GM21529 (cell line): ENCODE data around the gene EIF5A.

ENCODE experiments used
- ATAC-seq: cut with Tn5 transposase; IDR thresholded peaks from one replicate; pipeline ENCODE4 v1.9.1; 2021; ENCODE audit not compliant: unreplicated experiment

Gene EIF5A

DNA sequence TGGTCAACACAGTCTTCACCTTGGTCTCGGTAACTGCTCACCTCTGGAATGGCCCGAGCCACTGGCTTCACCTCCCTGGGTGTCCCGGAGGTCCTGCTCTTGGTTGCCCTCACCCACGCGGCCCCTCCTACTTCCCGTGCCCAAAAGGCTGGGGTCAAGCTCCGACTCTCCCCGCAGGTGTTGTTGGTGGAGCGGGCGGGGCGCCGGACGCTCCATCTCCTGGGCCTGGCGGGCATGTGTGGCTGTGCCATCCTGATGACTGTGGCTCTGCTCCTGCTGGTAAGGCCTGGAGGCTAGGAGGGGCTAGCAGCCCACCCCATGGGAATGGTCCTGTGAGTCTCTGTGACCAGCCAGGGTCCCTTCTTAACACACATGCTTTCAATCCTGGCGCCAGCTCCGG is 22.5 kb upstream of the EIF5A start:
- no peak for ATAC-seq

DNA sequence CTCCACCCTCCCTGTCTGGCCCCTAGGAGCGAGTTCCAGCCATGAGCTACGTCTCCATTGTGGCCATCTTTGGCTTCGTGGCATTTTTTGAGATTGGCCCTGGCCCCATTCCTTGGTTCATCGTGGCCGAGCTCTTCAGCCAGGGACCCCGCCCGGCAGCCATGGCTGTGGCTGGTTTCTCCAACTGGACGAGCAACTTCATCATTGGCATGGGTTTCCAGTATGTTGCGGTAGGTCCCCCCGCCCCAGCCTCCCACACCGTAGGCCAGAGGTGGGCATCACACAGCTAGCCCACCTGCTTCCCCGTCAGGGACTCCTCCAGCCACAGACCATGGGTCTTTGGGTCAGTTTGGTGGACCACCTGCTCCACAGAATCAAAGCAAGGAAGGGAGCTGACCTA is 21.7 kb upstream of the EIF5A start:
- no peak for ATAC-seq

DNA sequence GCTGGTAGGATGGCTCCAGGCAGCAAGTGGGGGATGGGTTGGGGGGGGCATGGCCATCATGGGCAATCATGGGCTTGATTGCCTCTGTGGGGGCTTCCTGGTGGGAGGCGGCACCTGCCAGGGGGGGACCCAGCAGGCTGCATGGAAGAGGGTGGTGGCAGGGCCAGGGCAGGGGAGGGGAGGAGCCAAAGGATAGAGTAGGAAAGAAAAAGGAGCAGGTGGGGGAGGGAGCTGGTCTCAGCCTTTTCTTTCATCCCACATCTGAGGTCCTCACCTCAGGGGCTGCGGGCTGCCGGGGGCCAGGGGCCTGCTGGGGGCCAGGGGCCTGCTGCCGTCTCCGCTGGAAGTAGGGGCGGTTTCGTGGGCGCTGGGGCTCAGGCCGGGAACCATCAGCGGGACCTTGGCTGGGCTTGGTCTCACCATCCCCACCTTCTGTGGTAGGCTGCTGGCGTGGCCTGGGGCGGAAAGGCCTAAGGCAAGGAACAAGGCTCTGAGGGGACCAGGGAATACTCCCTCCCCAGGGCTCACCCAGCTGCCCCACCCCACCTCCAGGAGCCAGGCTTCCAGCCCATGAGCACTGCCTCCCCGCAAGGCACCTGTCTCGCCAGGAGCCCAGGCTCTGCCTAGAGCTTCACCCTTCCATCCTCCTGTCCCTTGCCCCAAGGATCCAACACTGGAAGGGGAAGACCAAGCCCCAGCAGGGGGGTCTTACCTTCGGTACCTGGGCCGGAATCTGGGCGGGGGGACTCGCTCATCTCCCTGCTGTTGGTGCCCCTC is 18.0 kb upstream of the EIF5A start:
- no peak for ATAC-seq

DNA sequence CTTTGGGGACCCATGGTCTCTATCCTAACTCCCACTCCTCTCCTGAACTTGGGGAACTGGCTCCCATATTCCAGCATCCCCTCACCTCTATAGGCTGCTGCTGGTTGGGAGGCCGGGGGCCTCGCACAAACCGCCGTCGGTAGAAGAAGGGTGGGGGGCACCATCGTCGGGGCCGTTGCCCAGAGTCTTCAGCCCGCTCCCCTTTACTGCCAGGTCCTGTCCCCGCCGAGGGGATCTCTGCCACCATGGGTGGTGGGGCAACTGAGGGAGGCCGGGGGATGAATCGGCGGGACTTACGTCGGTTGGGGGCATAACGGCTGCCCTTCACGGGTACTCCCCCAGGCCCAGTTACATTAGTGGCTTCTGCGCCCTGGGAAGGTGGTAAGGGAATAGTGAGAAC is 17.3 kb upstream of the EIF5A start:
- no peak for ATAC-seq

DNA sequence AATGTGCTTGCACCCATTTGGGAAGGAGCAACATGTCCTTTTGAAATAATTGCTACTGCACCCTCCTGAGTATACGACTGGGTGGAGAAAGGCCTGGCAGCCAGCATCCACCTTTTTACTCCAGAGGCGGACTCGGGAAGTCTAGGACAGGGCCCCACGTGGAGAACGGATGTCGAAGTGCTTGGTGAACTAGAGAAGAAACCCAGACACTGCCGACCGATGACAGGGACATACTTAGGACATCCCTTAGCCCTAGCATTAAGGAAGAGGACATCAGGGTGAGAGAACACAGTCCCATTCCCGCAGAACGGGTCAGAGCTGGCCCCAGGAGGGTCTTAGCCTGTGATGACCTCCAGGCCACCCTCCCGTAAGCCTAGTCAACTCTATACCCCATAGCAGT is 16.7 kb upstream of the EIF5A start:
- ATAC-seq: no peak

DNA sequence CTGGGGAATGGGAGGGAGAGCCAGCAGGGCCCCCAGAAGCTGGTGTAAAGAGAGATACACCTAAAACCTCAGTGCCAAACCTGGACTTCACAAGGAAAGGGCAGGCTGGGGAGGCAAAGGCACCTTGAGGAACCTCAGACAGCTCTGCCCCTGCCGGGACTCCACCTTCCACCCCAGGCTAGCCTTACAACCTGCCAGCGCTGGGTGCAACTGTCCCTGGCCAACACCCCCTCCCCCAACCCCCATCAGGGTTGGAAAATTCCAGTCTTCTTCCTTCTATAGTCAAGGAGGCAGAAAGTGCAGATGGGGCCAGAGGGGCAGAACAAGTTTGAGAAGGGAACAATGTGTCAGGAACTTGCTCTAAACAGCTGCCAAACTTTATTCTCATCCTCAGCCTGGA is 15.2 kb upstream of the EIF5A start:
- ATAC-seq: no peak

DNA sequence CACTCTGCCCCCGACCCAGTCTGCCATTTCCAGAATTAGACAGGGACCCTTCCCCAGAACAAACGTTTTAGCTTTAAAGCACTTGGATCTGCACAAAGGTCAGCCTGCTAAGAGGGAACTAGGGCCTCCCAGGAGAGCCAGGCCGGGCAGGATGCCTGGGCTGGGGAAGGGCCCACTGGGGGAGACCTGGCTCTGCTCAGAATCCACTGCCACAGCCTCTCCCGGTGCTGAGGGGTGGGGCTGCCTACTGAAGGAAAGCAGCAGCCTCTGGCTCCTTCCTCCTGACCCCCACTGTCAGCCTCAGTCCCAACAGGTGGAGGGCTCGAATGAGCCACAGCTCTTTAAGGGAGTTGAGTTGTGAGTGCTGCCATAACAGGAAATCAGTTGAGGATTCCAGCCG is 14.7 kb upstream of the EIF5A start:
- ATAC-seq: no peak

DNA sequence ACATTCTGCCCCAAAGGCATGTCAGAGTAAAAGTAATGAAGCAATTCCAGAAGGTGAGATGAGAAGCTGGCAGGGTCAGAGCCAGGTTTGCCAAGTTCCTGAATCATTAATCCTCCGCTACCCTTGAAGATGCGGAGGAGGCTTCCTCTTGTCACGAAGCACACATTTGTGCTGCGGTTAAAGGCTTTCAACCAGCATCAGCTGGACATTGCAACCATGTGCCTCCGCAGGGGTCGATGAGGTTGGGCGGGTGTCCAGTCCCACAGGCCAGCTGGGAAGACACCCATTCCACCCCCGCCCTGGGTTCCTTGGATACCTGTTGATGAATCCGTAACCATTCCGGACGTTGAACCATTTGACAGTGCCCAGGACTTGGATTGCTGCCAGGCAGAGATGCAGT is 14.3 kb upstream of the EIF5A start:
- ATAC-seq: no peak

DNA sequence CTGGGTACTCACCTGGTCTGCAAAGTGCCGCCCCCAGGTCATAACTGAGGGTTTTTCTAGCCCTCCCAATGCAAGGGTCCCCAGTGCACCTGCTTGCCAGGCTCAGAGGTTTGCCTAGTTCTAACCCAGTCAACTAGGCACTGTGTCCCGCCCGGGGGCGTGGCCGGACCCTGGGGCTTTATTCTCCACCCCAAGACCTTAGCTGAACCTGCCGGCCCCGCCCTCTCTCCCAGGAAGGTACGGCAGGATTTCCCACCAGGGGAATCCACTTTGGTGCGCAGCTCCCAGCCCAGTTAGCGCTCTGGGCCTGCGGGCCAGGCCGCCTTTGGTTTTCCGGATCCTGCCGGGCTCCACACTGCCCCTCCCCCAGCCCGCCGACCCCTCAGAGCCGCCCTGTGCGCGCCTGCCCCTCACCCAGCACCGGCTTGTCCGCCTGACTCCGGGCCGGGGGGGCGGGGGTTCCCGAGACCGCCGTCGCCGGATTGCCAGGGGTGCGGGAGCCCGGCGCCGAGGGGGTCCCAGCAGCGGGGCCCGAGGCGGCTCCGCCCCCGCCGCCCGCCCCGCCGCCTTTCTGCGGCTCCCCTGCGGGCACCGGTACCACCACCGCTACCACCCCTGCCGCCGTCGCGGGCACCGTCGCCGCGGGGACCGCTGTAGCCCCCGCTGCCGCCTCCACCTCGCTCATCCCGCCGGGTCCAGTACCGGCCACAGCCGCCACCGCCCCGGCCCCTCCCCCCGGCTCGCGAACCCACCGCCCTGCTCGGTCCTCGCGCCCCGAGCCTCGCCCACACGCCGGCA is 13.4 kb upstream of the EIF5A start:
- no peak for ATAC-seq

DNA sequence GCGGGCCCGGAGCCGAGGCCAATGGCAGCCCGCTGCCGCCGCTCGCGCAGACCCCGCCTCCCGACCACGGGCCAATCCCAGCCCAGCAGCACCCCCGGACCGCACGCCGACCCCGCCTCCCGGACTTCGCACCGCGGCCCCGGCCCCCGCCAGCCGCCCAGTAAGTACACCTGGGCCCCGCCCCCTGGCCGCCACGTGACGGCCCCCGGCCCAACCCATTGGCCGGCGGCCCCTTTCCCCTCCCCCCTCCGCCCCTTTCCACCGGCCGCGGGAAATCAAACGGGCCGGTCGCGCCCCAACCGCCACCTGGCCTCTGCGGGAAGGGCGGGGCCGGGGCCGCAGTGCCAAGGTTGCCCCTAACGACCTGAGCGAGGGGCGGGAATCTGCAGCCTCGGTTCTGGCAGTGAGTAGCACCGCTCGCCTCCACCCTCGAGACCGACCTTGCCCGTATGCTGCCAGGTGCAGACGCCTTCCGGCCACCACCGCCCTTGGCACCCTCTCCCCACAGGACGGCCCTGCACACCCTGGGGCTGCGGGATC is 12.7 kb upstream of the EIF5A start, which contains the start of gene YBX2:
Gene YBX2 (minus strand): TSS at position 26 of the 540 bp plus-strand sequence. CDS start 139 bp downstream, outside the sequence.
- no peak for ATAC-seq

DNA sequence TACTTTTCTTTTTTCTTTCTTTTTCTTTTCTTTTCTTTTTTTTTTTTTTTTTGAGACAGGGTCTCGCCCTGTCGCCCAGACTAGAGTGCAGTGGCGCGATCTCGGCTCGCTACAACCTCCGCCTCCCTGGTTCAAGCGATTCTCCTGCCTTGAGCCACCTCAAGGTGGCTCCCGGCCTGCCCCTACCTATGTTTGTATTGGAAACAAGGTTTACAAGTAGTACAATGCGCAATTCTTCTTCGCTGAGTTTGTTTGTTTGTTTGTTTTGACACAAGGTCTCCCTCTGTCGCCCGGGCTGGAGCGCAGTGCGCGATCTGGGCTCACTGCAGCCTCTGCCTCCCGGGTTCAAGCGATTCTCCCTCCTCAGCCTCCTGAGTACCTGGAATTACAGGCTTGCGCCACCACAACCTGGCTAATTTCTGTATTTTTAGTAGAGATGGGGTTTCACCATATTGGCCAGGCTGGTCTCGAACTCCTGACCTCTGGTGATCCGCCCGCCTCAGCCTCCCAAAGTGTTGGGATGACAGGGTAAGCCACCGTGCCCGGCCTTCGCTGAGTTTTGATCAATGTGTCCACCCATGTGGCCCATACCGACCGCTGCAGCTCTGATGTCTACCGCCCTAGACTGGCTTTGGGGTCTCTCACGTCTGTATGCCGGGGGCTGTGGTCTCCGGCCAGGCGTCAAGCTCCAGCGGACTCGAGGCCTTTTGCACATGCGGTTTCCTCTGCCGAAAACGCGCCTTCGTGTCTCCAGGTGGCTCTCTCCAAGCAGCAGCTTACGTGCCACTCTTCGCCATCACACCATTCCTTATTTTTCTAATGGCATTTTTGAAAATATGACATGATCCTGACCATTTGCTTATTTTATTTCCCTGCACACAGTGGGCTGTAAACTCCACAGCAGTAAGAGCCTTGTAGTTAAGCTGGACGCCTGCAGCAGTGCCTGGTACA is 11.9 kb upstream of the EIF5A start:
- ATAC-seq: no peak

DNA sequence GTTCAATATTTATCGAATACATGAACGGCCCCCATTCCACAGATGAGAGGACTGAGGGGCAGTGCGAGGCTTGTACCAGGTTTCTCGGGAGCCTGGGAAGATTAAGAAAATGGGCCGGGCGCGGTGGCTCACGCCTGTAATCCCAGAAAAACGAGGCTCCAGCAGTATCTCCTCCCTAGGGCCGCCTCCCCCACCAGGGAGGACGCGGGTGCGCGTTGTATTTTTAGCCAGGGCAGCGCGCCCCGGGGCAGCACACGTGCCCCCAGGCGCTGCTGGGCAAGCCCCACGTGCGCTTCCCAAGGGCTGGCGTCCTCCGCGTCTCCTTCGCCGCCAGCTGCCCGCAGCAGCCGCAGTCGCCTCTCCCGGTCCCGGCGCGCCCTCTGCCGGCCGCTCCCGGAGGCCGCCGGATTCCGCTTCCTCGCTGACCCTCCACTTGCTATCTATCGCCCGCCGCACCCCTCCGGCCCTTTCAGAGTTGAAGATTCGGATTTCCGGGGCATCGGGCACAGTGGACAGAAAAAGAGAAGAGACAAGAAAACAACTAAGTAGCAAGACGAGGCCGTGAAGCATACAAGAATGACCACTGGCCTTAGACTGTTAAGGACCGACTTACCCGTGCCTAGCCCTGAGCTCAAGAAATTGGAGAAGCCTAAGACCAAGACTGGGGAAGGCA is 11.1 kb upstream of the EIF5A start:
- no peak for ATAC-seq

DNA sequence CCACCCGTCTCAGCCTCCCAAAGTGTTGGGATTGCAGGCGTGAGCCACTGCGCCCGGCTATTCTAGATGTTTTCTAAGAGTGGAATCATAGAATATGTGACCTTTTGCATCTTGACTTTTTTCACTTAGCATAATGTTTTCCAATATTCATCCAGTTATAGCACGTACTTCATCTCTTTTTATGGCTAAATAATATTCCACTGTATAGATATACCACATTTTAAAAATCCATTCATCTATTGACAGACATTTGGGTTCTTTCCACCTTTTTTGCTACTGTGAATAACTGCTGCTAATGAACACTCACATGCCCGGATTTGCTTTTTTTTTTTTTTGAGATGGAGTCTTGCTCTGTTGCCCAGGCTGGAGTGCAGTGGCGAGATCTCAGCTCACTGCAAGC is 3.2 kb upstream of the EIF5A start:
- ATAC-seq: no peak

DNA sequence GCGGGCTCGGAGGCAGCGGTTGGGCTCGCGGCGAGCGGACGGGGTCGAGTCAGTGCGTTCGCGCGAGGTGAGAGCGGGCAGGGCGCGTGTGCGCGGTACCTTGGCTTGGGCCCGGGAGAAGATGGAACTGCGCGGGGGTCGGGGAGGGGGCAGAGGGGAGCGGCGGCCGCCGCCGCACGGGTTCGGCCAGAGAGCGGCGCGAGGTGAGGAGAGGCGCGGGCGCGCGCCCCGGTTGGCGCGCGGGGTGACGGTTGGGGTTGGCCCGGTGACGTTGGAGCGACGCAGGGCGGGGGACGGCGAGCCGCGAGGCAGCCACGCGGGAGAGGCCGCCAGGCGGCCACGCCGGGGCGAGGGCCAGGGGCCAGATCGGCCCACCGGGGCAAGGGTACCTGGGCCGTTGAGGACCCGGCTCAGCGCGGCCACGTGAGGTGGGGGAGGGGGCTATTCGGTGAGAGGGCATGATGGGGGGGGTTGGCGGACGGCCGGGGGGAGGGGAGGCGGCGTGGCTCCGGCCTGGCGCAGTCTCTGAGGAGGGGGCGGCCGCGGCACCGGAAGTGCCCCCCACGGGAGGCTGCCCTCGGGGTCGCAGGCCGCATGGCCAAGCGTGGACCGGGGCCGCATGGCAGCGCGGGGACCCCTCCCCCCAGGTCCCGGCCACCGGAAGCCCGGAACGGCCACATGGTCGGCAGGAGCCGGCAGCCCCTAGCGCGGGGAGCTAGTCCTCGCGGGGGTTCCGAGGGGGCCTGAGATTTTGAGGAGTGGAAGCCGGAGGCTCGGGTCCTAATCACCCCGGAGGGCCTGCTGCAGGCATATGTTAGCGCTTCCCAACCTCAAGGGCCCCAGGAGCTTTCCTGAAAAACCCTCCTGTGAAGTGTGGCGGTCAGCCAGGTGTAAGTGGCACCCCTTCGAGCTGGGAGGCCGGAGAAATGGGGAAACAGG is 527 bp downstream of the EIF5A start:
- peak; percentile 7 for ATAC-seq

DNA sequence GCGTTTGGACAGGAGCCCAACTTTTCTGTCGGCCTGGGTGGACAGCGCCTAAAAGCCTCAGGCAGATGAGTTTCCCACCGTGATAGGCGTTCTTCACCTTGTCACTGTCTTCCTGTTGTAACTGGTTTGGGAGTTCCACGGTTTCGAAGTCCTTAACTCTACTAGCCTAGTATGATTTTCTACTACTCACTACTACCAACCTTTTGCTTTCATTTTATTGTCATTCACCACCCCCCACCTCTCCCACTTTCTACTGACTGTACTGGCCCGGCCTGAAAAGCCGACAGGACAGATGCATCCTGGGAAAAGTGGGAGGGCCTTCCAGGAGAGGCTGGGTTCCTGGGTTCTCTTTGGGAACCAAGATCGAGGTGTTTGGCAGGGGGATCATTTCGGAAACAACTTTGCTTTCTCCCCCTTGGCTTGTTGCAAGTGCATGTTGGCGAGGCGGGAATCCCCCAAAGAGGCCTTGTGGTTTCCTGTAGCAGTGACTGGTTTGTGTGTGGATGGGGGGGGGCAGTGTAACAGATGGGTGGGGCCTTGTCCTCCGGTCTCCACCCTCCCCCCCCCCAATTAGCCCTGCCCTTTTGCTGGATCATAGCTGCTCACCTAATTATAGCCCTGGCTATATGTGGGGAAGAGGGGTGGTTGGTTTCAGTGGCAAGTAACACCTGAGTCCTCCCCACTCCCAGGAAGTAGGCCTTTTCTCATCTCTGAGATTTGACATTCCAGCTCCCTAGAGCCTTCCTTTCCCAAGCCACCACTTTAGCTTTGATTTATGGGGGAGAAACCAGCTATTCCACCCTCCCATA is 1.4 kb downstream of the EIF5A start:
- no peak for ATAC-seq

DNA sequence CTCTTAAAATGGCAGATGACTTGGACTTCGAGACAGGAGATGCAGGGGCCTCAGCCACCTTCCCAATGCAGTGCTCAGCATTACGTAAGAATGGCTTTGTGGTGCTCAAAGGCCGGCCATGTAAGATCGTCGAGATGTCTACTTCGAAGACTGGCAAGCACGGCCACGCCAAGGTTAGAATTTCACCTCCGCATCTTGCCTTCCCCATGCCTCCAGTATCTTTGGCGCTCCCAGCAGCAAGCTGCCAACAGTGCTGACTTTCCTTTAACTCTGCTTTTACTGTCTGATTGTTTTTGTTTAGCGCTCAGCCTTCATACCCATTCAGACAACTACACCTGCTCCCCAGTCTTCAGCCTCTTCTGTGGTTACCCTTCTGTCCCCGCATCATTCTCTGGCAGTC is 2.2 kb downstream of the EIF5A start:
- ATAC-seq: no peak

DNA sequence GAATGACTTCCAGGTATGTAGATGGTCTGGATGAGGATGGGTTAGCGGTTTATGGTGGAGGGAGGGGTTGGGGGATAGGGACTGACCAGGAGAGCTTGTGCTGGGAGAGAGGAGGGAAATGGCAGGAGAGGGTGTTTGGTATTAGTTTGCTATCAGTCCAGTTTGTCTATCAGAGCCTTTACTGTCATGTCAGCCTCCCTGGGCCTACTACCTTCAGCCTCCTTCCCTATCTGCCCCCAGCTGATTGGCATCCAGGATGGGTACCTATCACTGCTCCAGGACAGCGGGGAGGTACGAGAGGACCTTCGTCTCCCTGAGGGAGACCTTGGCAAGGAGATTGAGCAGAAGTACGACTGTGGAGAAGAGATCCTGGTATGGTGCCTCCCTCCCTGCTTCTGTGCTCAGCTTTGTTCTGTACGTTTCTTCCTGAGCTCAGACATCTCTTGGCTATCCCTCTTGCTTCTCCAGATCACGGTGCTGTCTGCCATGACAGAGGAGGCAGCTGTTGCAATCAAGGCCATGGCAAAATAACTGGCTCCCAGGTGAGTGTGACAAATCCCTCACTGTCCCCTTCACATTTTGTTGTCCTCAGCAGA is 3.8 kb downstream of the EIF5A start:
- ATAC-seq: no peak

DNA sequence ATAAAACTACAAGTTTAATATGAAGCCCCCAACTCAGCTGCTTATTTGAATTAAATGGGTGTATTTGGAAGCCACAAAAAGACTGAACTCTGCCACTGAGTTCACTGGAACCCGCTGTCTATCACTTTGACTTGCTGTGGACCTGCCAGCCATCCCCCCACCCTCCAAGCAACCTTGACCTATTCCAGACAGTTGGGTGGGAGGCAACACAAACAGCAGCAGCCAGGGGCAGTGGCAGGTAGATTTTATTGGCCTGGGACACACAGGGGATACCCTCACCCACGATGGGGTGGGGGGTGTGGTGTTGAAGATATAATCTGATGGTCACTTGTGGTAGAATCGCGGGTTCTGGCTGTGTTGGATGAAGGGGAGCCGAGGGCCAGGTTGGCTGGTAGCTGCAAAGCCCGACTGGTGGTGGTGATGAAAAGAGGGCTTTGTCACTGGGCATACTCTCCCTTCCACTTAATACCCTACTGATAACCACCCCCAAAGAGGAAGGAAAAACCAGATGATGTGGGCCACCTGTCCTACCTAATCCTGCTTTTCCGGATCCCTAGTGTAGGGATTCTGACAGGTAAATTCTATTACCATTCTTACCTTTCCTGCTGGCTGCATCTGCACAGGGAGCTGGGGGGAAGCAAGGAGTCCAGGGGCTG is 5.1 kb downstream of the EIF5A start:
- no peak for ATAC-seq
